ENCODE results near the gene RFC1.
"Not testable (repeated sequence)": the region's sequence is repeated elsewhere in the genome, so short reads cannot be mapped to it uniquely, and the experiment has no call there.

The RFC1 gene

GRCh38 chr4:39367166-39367565 lies 1.0 kb upstream of the RFC1 start:
- FAIRE-seq (no peak), DNase-seq (ENCODE audit: insufficient read length, low spot score) (no peak)
- no peak for TF ChIP-seq POLR2A (IDR thresholded peaks at IDR 0.05; ENCODE audit: low read depth, low read length)

GRCh38 chr4:39365360-39365759 lies 802 bp downstream of the RFC1 start:
- no peak for DNase-seq (ENCODE audit: insufficient read length, low spot score)
- TF ChIP-seq POLR2A (IDR thresholded peaks at IDR 0.05; ENCODE audit: low read depth, low read length): no peak
- FAIRE-seq: no peak

DNA sequence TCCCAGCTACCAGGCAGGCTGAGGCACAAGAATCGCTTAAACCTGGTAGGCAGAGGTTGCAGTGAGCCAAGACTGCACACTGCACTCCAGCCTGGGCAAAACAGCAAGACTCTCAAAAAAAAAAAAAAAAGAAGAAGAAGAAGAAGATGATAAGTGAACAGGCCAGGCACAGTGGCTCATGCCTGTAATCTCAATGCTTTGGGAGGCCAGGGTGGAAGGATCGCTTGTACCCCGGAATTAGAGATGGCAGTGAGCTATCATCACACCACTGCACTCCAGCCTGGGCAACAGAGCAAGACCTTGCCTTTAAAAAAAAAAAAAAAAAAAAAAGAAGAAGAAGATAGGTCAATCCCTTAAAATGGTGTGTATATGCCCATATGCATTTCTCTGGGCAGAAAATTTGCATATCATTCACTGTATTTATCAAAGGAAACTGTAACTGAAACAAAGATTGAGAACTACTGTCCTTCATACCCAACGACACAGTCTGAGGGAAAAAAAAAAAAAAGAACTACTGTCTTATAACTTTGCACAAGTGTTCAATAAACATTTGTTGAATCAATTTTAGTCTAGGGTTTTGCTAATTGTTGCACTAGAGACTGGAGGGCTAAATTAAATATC lies 2.3 kb downstream of the RFC1 start:
- FAIRE-seq (no peak), DNase-seq (ENCODE audit: insufficient read length, low spot score) (no peak)
- no peak for TF ChIP-seq POLR2A (IDR thresholded peaks at IDR 0.05; ENCODE audit: low read depth, low read length)

DNA sequence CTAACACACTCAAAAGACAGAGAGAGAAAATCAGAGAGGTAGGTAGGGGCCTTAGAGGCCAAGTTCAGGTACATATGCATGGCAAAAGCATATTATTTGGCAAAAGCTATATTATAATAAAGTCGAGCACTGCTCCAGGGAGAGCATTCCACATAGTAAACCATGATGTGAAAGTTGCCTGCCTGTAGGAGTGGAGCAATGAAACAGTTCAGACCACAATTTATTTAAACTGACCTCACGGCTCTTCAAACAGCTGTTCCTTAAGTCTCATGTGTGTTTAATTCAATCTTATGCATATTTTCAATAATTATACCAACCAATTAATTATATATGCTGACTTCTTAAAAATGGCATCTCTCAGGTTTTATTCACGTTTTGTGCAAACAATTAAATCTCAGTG lies 3.3 kb downstream of the RFC1 start:
- no peak for FAIRE-seq
- no peak for DNase-seq (ENCODE audit: insufficient read length, low spot score)
- TF ChIP-seq POLR2A (IDR thresholded peaks at IDR 0.05; ENCODE audit: low read depth, low read length): no peak

DNA sequence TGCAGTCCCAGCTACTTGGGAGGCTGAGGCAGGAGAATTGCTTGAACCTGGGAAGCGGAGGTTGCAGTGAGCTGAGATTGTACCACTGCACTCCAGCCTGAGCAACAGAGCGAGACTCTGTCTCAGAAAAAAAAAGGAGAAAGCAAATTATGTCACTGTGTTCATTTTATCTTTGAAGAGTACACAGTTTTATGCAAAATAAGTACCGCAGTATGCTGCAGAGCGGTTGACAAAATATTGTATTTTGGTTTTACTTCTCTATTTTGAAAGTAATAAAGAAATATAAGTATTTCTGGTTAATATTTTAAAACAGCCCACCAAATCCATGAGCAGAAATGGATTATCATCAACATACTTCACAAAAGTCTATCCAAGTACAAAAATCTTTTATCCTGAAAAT lies 5.6 kb downstream of the RFC1 start:
- DNase-seq (ENCODE audit: insufficient read length, low spot score); FAIRE-seq: not testable (repeated sequence)

DNA sequence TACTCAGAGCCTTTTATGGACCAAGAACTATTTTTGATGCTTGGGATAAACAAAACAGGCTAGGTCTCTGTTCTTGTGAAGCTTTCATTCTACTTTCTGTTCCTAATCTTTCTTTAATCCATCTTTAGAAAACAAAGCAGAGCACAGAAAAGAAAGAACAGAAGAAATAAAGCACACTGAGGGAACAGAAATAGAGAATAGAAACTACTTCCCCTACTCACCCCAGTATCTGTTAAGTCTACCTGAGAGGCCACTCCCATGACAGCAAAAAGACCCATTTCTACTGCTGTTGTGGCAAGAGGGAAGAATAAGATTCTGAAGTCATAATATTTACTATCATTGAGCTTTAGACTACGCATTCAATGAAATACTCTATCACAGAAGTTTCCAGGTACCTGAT lies 9.2 kb downstream of the RFC1 start:
- DNase-seq (ENCODE audit: insufficient read length, low spot score) (no peak), FAIRE-seq (no peak)
- no peak for TF ChIP-seq POLR2A (IDR thresholded peaks at IDR 0.05; ENCODE audit: low read depth, low read length)

- no peak for TF ChIP-seq POLR2A (IDR thresholded peaks at IDR 0.05; ENCODE audit: low read depth, low read length)
- DNase-seq (ENCODE audit: insufficient read length, low spot score) (no peak), FAIRE-seq (no peak)
Measured at GRCh38 chr4:39354254-39354552, 12.0 kb downstream of the RFC1 start.

DNA sequence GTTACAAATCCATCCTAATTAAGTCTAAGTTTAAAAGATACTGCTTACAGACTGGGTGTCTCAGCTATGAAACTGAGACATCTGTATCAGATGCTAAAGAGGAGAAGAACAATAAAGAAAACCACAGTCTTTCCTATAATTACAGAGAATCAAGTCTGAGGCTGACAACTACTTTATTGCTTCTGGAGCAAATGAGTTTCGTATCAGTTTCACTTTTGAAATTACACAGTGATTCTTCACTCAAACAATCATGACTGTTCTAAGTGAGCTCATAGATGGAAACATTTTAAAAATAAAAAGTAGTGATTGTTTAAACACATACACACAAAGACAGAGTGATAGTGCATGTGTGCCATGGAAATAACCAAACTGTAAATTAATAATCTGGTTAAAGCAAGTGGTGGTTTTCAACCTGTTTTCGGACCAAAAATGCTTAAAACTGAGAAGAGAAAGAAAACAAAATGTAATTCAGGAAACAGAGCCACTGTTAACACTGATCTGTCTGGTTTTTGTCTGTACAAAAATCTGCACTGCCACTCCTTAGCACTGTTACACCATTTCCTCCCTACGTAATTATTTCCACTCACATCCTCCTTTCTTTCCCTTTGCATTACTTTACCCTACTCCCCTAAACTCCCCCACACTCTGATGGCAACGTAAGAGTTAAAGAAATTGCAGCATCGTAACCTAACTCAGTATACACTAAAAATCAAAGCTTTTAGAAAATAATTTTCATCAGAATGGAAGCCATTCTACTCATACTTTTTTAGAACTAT lies 12.5 kb downstream of the RFC1 start:
- TF ChIP-seq POLR2A (IDR thresholded peaks at IDR 0.05; ENCODE audit: low read depth, low read length): no peak
- DNase-seq (ENCODE audit: insufficient read length, low spot score): no peak
- FAIRE-seq: no peak

- not testable (repeated sequence) for FAIRE-seq; DNase-seq (ENCODE audit: insufficient read length, low spot score)
Measured at GRCh38 chr4:39353149-39353477, 13.0 kb downstream of the RFC1 start.

GRCh38 chr4:39349326-39349725 lies 16.8 kb downstream of the RFC1 start:
- TF ChIP-seq POLR2A (IDR thresholded peaks at IDR 0.05; ENCODE audit: low read depth, low read length): no peak
- FAIRE-seq (no peak), DNase-seq (ENCODE audit: insufficient read length, low spot score) (no peak)

- FAIRE-seq: no peak
- no peak for TF ChIP-seq POLR2A (IDR thresholded peaks at IDR 0.05; ENCODE audit: low read depth, low read length)
- no peak for DNase-seq (ENCODE audit: insufficient read length, low spot score)
Measured at GRCh38 chr4:39348371-39349315, 17.5 kb downstream of the RFC1 start.

- no peak for FAIRE-seq
- no peak for DNase-seq (ENCODE audit: insufficient read length, low spot score)
Measured at GRCh38 chr4:39346856-39347519, 19.2 kb downstream of the RFC1 start.

GRCh38 chr4:39342731-39343130 lies 23.4 kb downstream of the RFC1 start:
- FAIRE-seq (no peak), DNase-seq (ENCODE audit: insufficient read length, low spot score) (no peak)
- no peak for TF ChIP-seq POLR2A (IDR thresholded peaks at IDR 0.05; ENCODE audit: low read depth, low read length)

More at GRCh38 chr4:39346856-39347519, 19.2 kb downstream of the RFC1 start:
- no peak for TF ChIP-seq POLR2A (IDR thresholded peaks at IDR 0.05; ENCODE audit: low read depth, low read length)

GRCh38 chr4:39341075-39341725 lies 25.0 kb downstream of the RFC1 start:
- TF ChIP-seq POLR2A (IDR thresholded peaks at IDR 0.05; ENCODE audit: low read depth, low read length): no peak
- DNase-seq (ENCODE audit: insufficient read length, low spot score) (no peak), FAIRE-seq (no peak)
